Fibroblast of the aortic adventitia (primary cell): ENCODE results near the gene UBXN6. TPM values are rescaled to one million over a fixed set of nuclear protein-coding genes. Genes with fewer than 3 reads are reported as not detected.

Experiments
- DNase-seq: peaks from one replicate; pipeline ENCODE4 v3.0.0-alpha.2; 2010; ENCODE audit warnings: low read depth
- H3K4me3 ChIP-seq: 2 replicates; pipeline ENCODE4 v1.5.1; 2011; ENCODE audit warnings: low read depth, mild to moderate bottlenecking, control low read depth, low read length, moderate library complexity
- total RNA-seq: library from RNA; depleted of rRNA; stranded (reverse); fragments of >200 nt; gene quantifications from 2 replicates; pipeline ENCODE4 v1.2.3, GENCODE V29; 2012; ENCODE audit warnings: low replicate concordance
- TF ChIP-seq, protein P1 (sequence below): IDR thresholded peaks from 2 replicates; pipeline ENCODE4 v1.5.1; 2011; ENCODE audit warnings: mild to moderate bottlenecking, low read length, control low read depth, inconsistent platforms; ENCODE audit not compliant: insufficient read depth

Gene UBXN6
- total RNA-seq, 1 donor = 87.9 TPM

GRCh38 chr19:4437103-4437502 lies 20.5 kb downstream of the UBXN6 start:
- no peak overlapping the region for H3K4me3 ChIP-seq
- TF ChIP-seq, protein P1, sequence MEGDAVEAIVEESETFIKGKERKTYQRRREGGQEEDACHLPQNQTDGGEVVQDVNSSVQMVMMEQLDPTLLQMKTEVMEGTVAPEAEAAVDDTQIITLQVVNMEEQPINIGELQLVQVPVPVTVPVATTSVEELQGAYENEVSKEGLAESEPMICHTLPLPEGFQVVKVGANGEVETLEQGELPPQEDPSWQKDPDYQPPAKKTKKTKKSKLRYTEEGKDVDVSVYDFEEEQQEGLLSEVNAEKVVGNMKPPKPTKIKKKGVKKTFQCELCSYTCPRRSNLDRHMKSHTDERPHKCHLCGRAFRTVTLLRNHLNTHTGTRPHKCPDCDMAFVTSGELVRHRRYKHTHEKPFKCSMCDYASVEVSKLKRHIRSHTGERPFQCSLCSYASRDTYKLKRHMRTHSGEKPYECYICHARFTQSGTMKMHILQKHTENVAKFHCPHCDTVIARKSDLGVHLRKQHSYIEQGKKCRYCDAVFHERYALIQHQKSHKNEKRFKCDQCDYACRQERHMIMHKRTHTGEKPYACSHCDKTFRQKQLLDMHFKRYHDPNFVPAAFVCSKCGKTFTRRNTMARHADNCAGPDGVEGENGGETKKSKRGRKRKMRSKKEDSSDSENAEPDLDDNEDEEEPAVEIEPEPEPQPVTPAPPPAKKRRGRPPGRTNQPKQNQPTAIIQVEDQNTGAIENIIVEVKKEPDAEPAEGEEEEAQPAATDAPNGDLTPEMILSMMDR = no peak
- no peak for DNase-seq

GRCh38 chr19:4436231-4436630 lies 21.4 kb downstream of the UBXN6 start:
- no peak for DNase-seq
- TF ChIP-seq, protein P1 = no peak
- no peak overlapping the region for H3K4me3 ChIP-seq

DNA sequence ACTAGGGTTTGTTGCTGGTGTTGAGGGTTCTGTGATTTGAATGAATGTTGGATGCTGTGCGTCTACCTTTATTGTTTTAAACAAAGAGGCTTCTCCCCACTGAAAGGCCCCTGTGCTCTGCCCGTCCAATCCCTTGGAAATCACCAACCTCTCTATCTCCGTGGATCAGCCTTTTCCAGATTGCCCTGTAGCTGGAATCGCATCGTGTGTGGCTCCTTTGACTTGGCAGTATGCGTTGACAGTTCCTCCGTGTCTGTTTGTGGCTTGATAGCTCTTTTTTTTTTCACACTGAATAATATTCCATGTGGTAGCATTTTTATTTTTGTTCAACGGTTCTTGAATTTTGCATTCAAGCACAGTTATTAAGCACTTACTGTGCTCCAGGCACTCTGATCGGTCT lies 23.2 kb downstream of the UBXN6 start:
- no peak for DNase-seq
- TF ChIP-seq, protein P1 = no peak
- H3K4me3 ChIP-seq = no peak overlapping the region

DNA sequence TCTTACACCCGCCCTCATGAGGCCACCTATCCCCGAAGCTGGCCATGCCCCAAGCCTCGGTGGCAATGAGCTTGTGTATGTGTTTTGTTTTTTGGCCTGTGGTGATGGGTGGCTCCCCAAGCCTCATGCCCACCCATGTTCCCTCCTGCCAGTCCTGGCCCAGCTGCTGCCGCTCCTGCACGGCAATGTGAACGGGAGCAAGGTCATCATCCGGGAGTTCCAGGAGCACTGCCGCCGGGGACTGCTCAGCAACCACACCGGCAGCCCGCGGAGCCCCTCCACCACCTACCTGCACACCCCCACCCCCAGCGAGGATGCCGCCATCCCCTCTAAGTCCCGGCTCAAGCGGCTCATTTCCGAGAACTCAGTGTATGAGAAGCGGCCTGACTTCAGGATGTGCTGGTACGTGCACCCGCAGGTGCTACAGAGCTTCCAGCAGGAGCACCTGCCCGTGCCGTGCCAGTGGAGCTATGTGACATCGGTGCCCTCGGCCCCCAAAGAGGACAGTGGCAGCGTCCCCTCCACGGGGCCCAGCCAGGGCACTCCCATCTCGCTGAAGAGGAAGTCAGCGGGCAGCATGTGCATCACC lies 24.6 kb downstream of the UBXN6 start:
- DNase-seq = no peak
- TF ChIP-seq, protein P1 = no peak
- H3K4me3 ChIP-seq = no peak overlapping the region

DNA sequence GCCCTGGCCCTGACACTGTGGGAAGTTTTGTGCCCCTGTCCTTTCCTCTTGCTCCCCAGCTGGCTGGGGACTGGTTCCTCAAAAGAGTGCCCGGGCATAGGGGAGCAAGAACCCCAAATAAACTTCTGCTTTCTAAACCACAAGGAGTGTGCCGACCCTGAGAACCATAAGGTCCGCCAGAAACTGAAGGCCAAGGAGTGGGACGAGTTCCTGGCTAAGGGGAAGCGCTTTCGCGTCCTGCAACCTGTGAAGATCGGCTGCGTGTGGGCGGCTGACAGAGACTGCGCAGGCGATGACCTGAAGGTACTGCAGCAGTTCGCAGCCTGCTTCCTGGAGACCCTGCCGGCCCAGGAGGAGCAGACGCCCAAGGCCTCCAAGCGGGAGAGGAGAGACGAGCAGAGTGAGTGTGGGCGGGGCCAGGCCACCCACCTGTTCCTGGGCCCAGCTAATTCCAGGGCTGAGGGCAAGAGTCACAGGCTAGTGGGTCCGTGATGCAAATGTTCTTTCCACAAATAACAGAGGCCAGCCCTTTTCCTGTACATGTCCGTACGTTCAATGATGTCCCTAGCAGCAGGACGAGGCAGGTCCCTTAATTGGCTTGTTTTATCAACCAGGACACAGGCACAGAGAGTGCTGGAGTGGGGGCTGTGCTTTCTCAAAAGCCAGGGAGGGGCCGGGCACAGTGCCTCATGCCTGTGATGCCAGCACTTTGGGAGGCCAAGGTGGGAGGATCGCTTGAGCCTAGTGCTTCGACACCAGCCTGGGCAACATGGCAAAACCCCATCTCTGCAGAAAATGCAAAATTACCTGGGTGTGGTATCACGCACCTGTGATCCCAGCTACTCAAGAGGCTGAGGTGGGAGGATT lies 25.6 kb downstream of the UBXN6 start:
- DNase-seq = no peak
- TF ChIP-seq, protein P1 = no peak
- no peak overlapping the region for H3K4me3 ChIP-seq

DNA sequence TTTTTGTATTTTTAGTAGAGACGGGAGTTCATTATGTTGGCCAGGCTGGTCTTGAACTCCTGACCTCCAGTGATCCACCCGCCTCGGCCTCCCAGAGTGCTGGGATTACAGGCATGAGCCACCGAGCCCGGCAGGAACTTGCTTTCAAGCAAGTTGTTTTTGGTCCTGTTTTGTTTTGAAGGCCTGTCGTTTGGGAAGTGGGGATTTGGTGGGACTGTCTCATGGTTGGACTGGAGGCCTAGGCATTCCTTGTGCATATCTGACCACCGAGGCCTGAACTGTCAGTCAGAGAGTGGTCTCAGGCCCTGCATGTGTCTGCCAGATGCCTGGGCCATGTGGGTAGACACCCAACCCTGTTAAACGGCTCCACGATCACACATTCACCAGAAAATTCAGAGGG lies 26.3 kb downstream of the UBXN6 start:
- TF ChIP-seq, protein P1 = no peak
- no peak for DNase-seq
- H3K4me3 ChIP-seq = no peak overlapping the region
